ENCODE measurements around the gene PPP2R1A.

The PPP2R1A gene

GRCh38 chr19:52270266-52270885, 80.5 kb downstream of the PPP2R1A start:
- Histone ChIP-seq H3K4me2 (ENCODE audit: low read length) (peak overlapping the region; percentile 96), H3K36me3 (ENCODE audit: control insufficient read depth, insufficient read depth, low read length) (no peaks in the 10 kb centered on the region), H3K79me2 (peaks cover 34% of the 10 kb centered on the region), H3K27me3 (ENCODE audit: control insufficient read depth, insufficient read depth, low read length) (no peaks in the 10 kb centered on the region), H3K9ac (no peak overlapping the region), H3K27ac (peak overlapping the region; percentile 83), H3K4me3 (ENCODE audit: low read depth, low read length) (peak overlapping the region; percentile 99), H3K4me1 (no peaks in the 10 kb centered on the region), H3K9me3 (ENCODE audit: control insufficient read depth, low read length) (no peaks in the 10 kb centered on the region), H2AFZ (peak overlapping the region; percentile 81)
- TF ChIP-seq CTCF (IDR thresholded peaks at IDR 0.05), result no peak

GRCh38 chr19:52273301-52273700, 83.4 kb downstream of the PPP2R1A start:
- Histone ChIP-seq H3K4me3 (ENCODE audit: low read depth, low read length) (no peak overlapping the region), H3K4me2 (ENCODE audit: low read length) (no peak overlapping the region), H3K79me2 (peaks cover 55% of the 10 kb centered on the region), H3K9me3 (ENCODE audit: control insufficient read depth, low read length) (no peaks in the 10 kb centered on the region), H3K27me3 (ENCODE audit: control insufficient read depth, insufficient read depth, low read length) (no peaks in the 10 kb centered on the region), H3K27ac (no peak overlapping the region), H2AFZ (no peak overlapping the region), H3K4me1 (peaks cover 2% of the 10 kb centered on the region), H3K36me3 (ENCODE audit: control insufficient read depth, insufficient read depth, low read length) (no peaks in the 10 kb centered on the region), H3K9ac (no peak overlapping the region)
- no peak for TF ChIP-seq CTCF (IDR thresholded peaks at IDR 0.05)

- Histone ChIP-seq H3K4me3 (ENCODE audit: low read depth, low read length) (no peak overlapping the region), H3K9ac (no peak overlapping the region), H3K27me3 (ENCODE audit: control insufficient read depth, insufficient read depth, low read length) (no peaks in the 10 kb centered on the region), H2AFZ (no peak overlapping the region), H3K79me2 (peaks cover 64% of the 10 kb centered on the region), H3K4me1 (peaks cover 2% of the 10 kb centered on the region), H3K36me3 (ENCODE audit: control insufficient read depth, insufficient read depth, low read length) (no peaks in the 10 kb centered on the region), H3K27ac (no peak overlapping the region), H3K9me3 (ENCODE audit: control insufficient read depth, low read length) (no peaks in the 10 kb centered on the region), H3K4me2 (ENCODE audit: low read length) (no peak overlapping the region)
- TF ChIP-seq CTCF (IDR thresholded peaks at IDR 0.05), result no peak
These were observed 84.3 kb downstream of the PPP2R1A start for GRCh38 chr19:52274191-52274590.

GRCh38 chr19:52275988-52276387, 86.1 kb downstream of the PPP2R1A start:
- peaks cover 2% of the 10 kb centered on the region for H3K4me1 ChIP-seq
- H3K36me3 ChIP-seq (ENCODE audit: control insufficient read depth, insufficient read depth, low read length), result no peaks in the 10 kb centered on the region
- no peak overlapping the region for H2AFZ ChIP-seq
- no peaks in the 10 kb centered on the region for H3K9me3 ChIP-seq (ENCODE audit: control insufficient read depth, low read length)
- peaks cover 74% of the 10 kb centered on the region for H3K79me2 ChIP-seq
- H3K9ac ChIP-seq, result no peak overlapping the region
- H3K4me3 ChIP-seq (ENCODE audit: low read depth, low read length), result no peak overlapping the region
- no peak overlapping the region for H3K4me2 ChIP-seq (ENCODE audit: low read length)
- H3K27me3 ChIP-seq (ENCODE audit: control insufficient read depth, insufficient read depth, low read length), result no peaks in the 10 kb centered on the region
- no peak for TF ChIP-seq CTCF (IDR thresholded peaks at IDR 0.05)
- H3K27ac ChIP-seq, result no peak overlapping the region

- Histone ChIP-seq H3K4me1 (peaks cover 2% of the 10 kb centered on the region), H2AFZ (no peak overlapping the region), H3K27ac (no peak overlapping the region)
These were observed 87.6 kb downstream of the PPP2R1A start for GRCh38 chr19:52277471-52277870.

More at GRCh38 chr19:52277471-52277870, 87.6 kb downstream of the PPP2R1A start:
- Histone ChIP-seq H3K9ac (no peak overlapping the region), H3K79me2 (peaks cover 70% of the 10 kb centered on the region), H3K9me3 (ENCODE audit: control insufficient read depth, low read length) (no peaks in the 10 kb centered on the region), H3K27me3 (ENCODE audit: control insufficient read depth, insufficient read depth, low read length) (no peaks in the 10 kb centered on the region), H3K36me3 (ENCODE audit: control insufficient read depth, insufficient read depth, low read length) (no peaks in the 10 kb centered on the region), H3K4me3 (ENCODE audit: low read depth, low read length) (no peak overlapping the region), H3K4me2 (ENCODE audit: low read length) (no peak overlapping the region)
- TF ChIP-seq CTCF (IDR thresholded peaks at IDR 0.05), result no peak

Data from parathyroid adenoma (tissue), 2 donors.